H1 (cell line): Measurements from ENCODE around the gene LRRC2. TPM values are rescaled to one million over a fixed set of nuclear protein-coding genes. Genes with fewer than 3 reads are reported as not detected.

Experiments
- CTCF ChIA-PET: fragments of 300-600 bp; sonication (Branson Sonifier 250); formaldehyde crosslinking; loops from one replicate; lab custom pipeline; 2021; ENCODE audit not compliant: partially characterized antibody; lab: Charles Lee
- POLR2A ChIA-PET: fragments of 300-600 bp; sonication (Branson Sonifier 250); formaldehyde crosslinking; loops from one replicate; lab custom pipeline; 2021; ENCODE audit warnings: inconsistent platforms; ENCODE audit not compliant: partially characterized antibody; lab: Charles Lee
- DNase-seq, 2 experiments: peaks; one replicate each; pipeline versions ENCODE4 v3.0.0 to v3.0.0-alpha.2; 2010 to 2022; ENCODE audit warnings: low spot score in 2 of 2, low read depth in 1 of 2, mixed read lengths in 1 of 2
- FAIRE-seq: peaks from 2 replicates; lab custom pipeline; 2011; peaks lifted over from hg19 to GRCh38; lab: Jason Lieb, UNC
- H2AFZ ChIP-seq: 2 replicates; pipeline ENCODE4 v1.8.1; 2012; ENCODE audit warnings: low read length, inconsistent platforms
- H2AK5ac ChIP-seq: 2 replicates; pipeline ENCODE4 v1.6.1; 2013; ENCODE audit warnings: low read depth, low read length
- H2BK120ac ChIP-seq: replicated peaks from 2 replicates; pipeline ENCODE3; 2013; ENCODE audit warnings: low read depth, low read length, inconsistent platforms
- H2BK12ac ChIP-seq: 2 replicates; pipeline ENCODE4 v1.6.1; 2013; ENCODE audit warnings: low read depth, low read length
- H2BK15ac ChIP-seq: 2 replicates; pipeline ENCODE4 v1.6.1; 2013; ENCODE audit warnings: low read length
- H2BK20ac ChIP-seq: 2 replicates; pipeline ENCODE4 v1.6.1; 2013; ENCODE audit warnings: low read length
- H2BK5ac ChIP-seq: 2 replicates; pipeline ENCODE4 v1.6.1; 2013; ENCODE audit warnings: low read depth, low read length
- H3K14ac ChIP-seq: 2 replicates; pipeline ENCODE4 v1.6.1; 2013; ENCODE audit warnings: inconsistent platforms; ENCODE audit not compliant: insufficient read length
- H3K18ac ChIP-seq: 2 replicates; pipeline ENCODE4 v1.6.1; 2013; ENCODE audit warnings: low read length; ENCODE audit errors: extremely low read depth
- H3K23ac ChIP-seq: 2 replicates; pipeline ENCODE4 v1.6.1; 2013; ENCODE audit warnings: inconsistent platforms; ENCODE audit not compliant: insufficient read length
- H3K23me2 ChIP-seq: 2 replicates; pipeline ENCODE4 v1.6.1; 2013; ENCODE audit warnings: low read depth, low read length
- H3K27ac ChIP-seq: 2 replicates; pipeline ENCODE4 v1.6.1; 2011; ENCODE audit warnings: low read depth, low read length, inconsistent platforms
- H3K27me3 ChIP-seq, 4 experiments: replicated peaks in 1 of 4; 1 replicate in 1 of 4; 2 replicates in 3 of 4; pipeline versions ENCODE4 v1.6.1 to v1.8.1; 2011 to 2013; ENCODE audit warnings: low read length in 3 of 4, mild to moderate bottlenecking in 3 of 4, inconsistent platforms in 2 of 4, mixed read lengths in 2 of 4, moderate library complexity in 1 of 4; ENCODE audit not compliant: control insufficient read depth in 3 of 4, insufficient read depth in 3 of 4; ENCODE audit errors: extremely low read depth in 1 of 4
- H3K36me3 ChIP-seq, 4 experiments: 2 replicates each; pipeline versions ENCODE4 v1.6.1 to v1.8.1; 2011 to 2013; ENCODE audit warnings: mild to moderate bottlenecking in 4 of 4, low read length in 3 of 4, moderate library complexity in 2 of 4, control low read depth in 1 of 4, inconsistent platforms in 1 of 4; ENCODE audit not compliant: insufficient read depth in 4 of 4, control insufficient read depth in 2 of 4
- H3K4ac ChIP-seq: replicated peaks from 2 replicates; pipeline ENCODE3; 2013; ENCODE audit warnings: low read length, low read depth, mixed read lengths, inconsistent platforms; ENCODE audit not compliant: insufficient read length
- H3K4me1 ChIP-seq, 4 experiments: replicated peaks in 1 of 4; 1 replicate in 1 of 4; 2 replicates in 3 of 4; pipeline versions ENCODE4 v1.6.1 to v1.8.1; 2011 to 2013; ENCODE audit warnings: low read length in 3 of 4, inconsistent platforms in 2 of 4, mixed read lengths in 1 of 4; ENCODE audit not compliant: insufficient read depth in 4 of 4, control insufficient read depth in 3 of 4
- H3K4me2 ChIP-seq, 2 experiments: 2 replicates each; pipeline versions ENCODE4 v1.6.1 to v1.8.1; 2011 to 2013; ENCODE audit warnings: low read depth in 2 of 2, low read length in 2 of 2, control low read depth in 1 of 2, inconsistent platforms in 1 of 2, mild to moderate bottlenecking in 1 of 2; ENCODE audit not compliant: insufficient read depth in 1 of 2
- H3K4me3 ChIP-seq, 4 experiments: fragments of 200-600, 300-600 bp in 1 of 4; sonication (generic), shearing (Covaris generic), sonication (Bioruptor Twin) in 1 of 4; 2 replicates each; pipeline versions ENCODE4 v1.5.1 to v1.8.1; 2011 to 2016; ENCODE audit warnings: low read length in 4 of 4, low read depth in 3 of 4, control low read depth in 2 of 4, inconsistent platforms in 2 of 4, mild to moderate bottlenecking in 2 of 4, mixed read lengths in 1 of 4, moderate library complexity in 1 of 4; ENCODE audit not compliant: insufficient read depth in 2 of 4; ENCODE audit errors: extremely low read depth in 1 of 4
- H3K56ac ChIP-seq: replicated peaks from 2 replicates; pipeline ENCODE3; 2013; ENCODE audit warnings: low read depth, mild to moderate bottlenecking, mixed read lengths, low read length, inconsistent platforms; ENCODE audit not compliant: insufficient read length
- H3K79me1 ChIP-seq: 2 replicates; pipeline ENCODE4 v1.6.1; 2013; ENCODE audit warnings: low read depth, low read length, control low read depth
- H3K79me2 ChIP-seq, 2 experiments: 2 replicates each; pipeline versions ENCODE4 v1.6.1 to v1.8.1; 2012 to 2013; ENCODE audit warnings: low read length in 2 of 2, mild to moderate bottlenecking in 2 of 2, inconsistent platforms in 1 of 2; ENCODE audit not compliant: insufficient read depth in 2 of 2, control insufficient read depth in 1 of 2
- H3K9ac ChIP-seq, 4 experiments: replicated peaks in 1 of 4; 1 replicate in 1 of 4; 2 replicates in 3 of 4; pipeline versions ENCODE4 v1.6.1 to v1.8.1; 2011 to 2013; ENCODE audit warnings: low read depth in 3 of 4, low read length in 3 of 4, control low read depth in 2 of 4, mild to moderate bottlenecking in 2 of 4, moderate library complexity in 2 of 4, inconsistent platforms in 1 of 4; ENCODE audit errors: extremely low read depth in 1 of 4
- H3K9me3 ChIP-seq, 2 experiments: 2 replicates each; pipeline versions ENCODE4 v1.6.1 to v1.8.1; 2012 to 2013; ENCODE audit warnings: mild to moderate bottlenecking in 2 of 2, moderate library complexity in 2 of 2, control low read depth in 1 of 2, inconsistent platforms in 1 of 2, low read depth in 1 of 2, low read length in 1 of 2, mixed read lengths in 1 of 2; ENCODE audit not compliant: insufficient read depth in 2 of 2
- H4K20me1 ChIP-seq, 2 experiments: replicated peaks in 1 of 2; 2 replicates each; pipeline versions ENCODE3 to v1.8.1; 2011 to 2013; ENCODE audit warnings: inconsistent platforms in 2 of 2, low read length in 2 of 2, mild to moderate bottlenecking in 1 of 2; ENCODE audit not compliant: insufficient read depth in 2 of 2, control insufficient read depth in 1 of 2
- H4K5ac ChIP-seq: 2 replicates; pipeline ENCODE4 v1.6.1; 2013; ENCODE audit warnings: low read length, low read depth, mixed read lengths, inconsistent platforms; ENCODE audit not compliant: insufficient read length
- H4K8ac ChIP-seq: 2 replicates; pipeline ENCODE4 v1.8.0; 2013; ENCODE audit warnings: mild to moderate bottlenecking, moderate library complexity, low read length, inconsistent platforms; ENCODE audit not compliant: insufficient read depth; ENCODE audit errors: extremely low read depth
- H4K91ac ChIP-seq: replicated peaks from 2 replicates; pipeline ENCODE3; 2013; ENCODE audit warnings: low read length, mixed read lengths, inconsistent platforms; ENCODE audit not compliant: insufficient read length
- CTBP2 ChIP-seq: IDR thresholded peaks from 2 replicates; pipeline ENCODE4 v1.7.0; 2011; ENCODE audit warnings: borderline replicate concordance, mild to moderate bottlenecking, moderate library complexity, mixed read lengths, low read length; ENCODE audit not compliant: insufficient read depth, insufficient read length
- HDAC6 ChIP-seq: IDR thresholded peaks from one replicate; pipeline ENCODE4 v1.7.1; 2012; ENCODE audit warnings: low read depth, mild to moderate bottlenecking, inconsistent platforms, low read length, moderate library complexity
- POLR2A ChIP-seq, 2 experiments: IDR thresholded peaks; 1 replicate in 1 of 2; 2 replicates in 1 of 2; pipeline ENCODE4 v1.6.1; 2011; ENCODE audit warnings: low read depth in 2 of 2, low read length in 2 of 2, mild to moderate bottlenecking in 2 of 2; ENCODE audit errors: control extremely low read depth in 1 of 2
- RAD21 ChIP-seq, 2 experiments: IDR thresholded peaks in 1 of 2; conservative IDR thresholded peaks in 1 of 2; 2 replicates each; pipeline ENCODE4 v1.6.1; 2011; ENCODE audit warnings: low read depth in 2 of 2, low read length in 2 of 2, improper control_type of control experiment in 1 of 2, inconsistent platforms in 1 of 2, mild to moderate bottlenecking in 1 of 2, moderate library complexity in 1 of 2
- SIN3A ChIP-seq, 2 experiments: IDR thresholded peaks in 1 of 2; conservative IDR thresholded peaks in 1 of 2; 2 replicates each; pipeline ENCODE4 v1.6.1; 2011 to 2012; ENCODE audit warnings: low read length in 2 of 2, improper control_type of control experiment in 1 of 2, low read depth in 1 of 2, mild to moderate bottlenecking in 1 of 2
- SP2 ChIP-seq: IDR thresholded peaks from 2 replicates; pipeline ENCODE4 v1.6.1; 2012; ENCODE audit warnings: mild to moderate bottlenecking, low read length, inconsistent platforms
- TAF1 ChIP-seq: IDR thresholded peaks from 2 replicates; pipeline ENCODE4 v1.6.1; 2011; ENCODE audit warnings: mild to moderate bottlenecking, low read depth, low read length
- WGBS, 2 experiments: shearing (Covaris generic) in 1 of 2; methylation state at CpG; one replicate each; pipeline versions ENCODE4 v1.1.6 to v1.1.7; 2013 to 2015; ENCODE audit warnings: low lambda C conversion rate in 2 of 2, mixed read lengths in 2 of 2, inconsistent platforms in 1 of 2, low coverage in 1 of 2, missing lambda C conversion rate in 1 of 2; ENCODE audit not compliant: insufficient replicate concordance in 2 of 2, insufficient coverage in 1 of 2, insufficient read length in 1 of 2; ENCODE audit errors: extremely low coverage in 1 of 2, missing lambda C conversion rate in 1 of 2; 5-methylcytosine and 5-hydroxymethylcytosine counted together
- polyA plus RNA-seq, 7 experiments: library from polyadenylated mRNA; depleted of rRNA in 3 of 7; stranded (reverse) in 5 of 7; unstranded in 2 of 7; fragments of >200 nt in 5 of 7; fragments of 200-250 nt in 2 of 7; gene quantifications; 1 replicate in 5 of 7; 2 replicates in 1 of 7; 4 replicates in 1 of 7; pipeline versions ENCODE4 v1.2.1 to v1.2.3, GENCODE V29; 2011 to 2013; ENCODE audit warnings: missing spikeins in 2 of 7, mixed read lengths in 2 of 7
- total RNA-seq: library from RNA; stranded (reverse); fragmentation: NEBNext Ultra II Directional; extraction: Animal tissue kit (Norgen Biotek cat#: 25700); gene quantifications from 2 replicates; pipeline ENCODE4 v1.2.1, GENCODE V29; 2021
- TF ChIP-seq, protein P1 (sequence below), 3 experiments: IDR thresholded peaks; 1 replicate in 2 of 3; 2 replicates in 1 of 3; pipeline versions ENCODE4 v1.5.1 to v1.6.1; 2011; ENCODE audit warnings: low read length in 3 of 3, mild to moderate bottlenecking in 3 of 3, inconsistent platforms in 2 of 3, low read depth in 1 of 3, moderate library complexity in 1 of 3; ENCODE audit not compliant: insufficient read depth in 1 of 3; ENCODE audit errors: control extremely low read depth in 1 of 3

LRRC2 gene
- total and polyA plus RNA-seq, 2 of the 8 experiments (the other 6 are each of a cell fraction or from before 2014, with no cell fraction given), result 1.4 to 6.4 TPM

- POLR2A ChIA-PET, result no interaction called here
- Histone ChIP-seq H2BK15ac (no peak overlapping the region), H3K9me3 (no peaks in the 10 kb centered on the region), H3K4me2 (no peak overlapping the region), H2BK5ac (no peak overlapping the region), H3K27ac (no peak overlapping the region), H4K5ac (no peak overlapping the region), H3K18ac (no peak overlapping the region), H2BK120ac (no peak overlapping the region), H3K9ac (no peak overlapping the region), H3K23me2 (no peaks in the 10 kb centered on the region), H4K20me1 (no peaks in the 10 kb centered on the region), H2BK20ac (no peak overlapping the region), H3K4ac (no peak overlapping the region)
- DNase-seq, result no peak
- WGBS, 2 experiments, result 82% methylated on average over 4 of the region's 4 CpGs; no CpG with 5 or more reads in 1 of the 2 experiments
- FAIRE-seq, result no peak
- TF ChIP-seq CTBP2 (no peak), POLR2A (IDR thresholded peaks at IDR 0.05; ENCODE audit: control extremely low read depth in 1 of 2, low read depth in 2 of 2, low read length in 2 of 2) (no peak), RAD21 (IDR thresholded peaks at IDR 0.05 in 1 of 2, conservative IDR thresholded peaks at IDR 0.05 in 1 of 2; ENCODE audit: low read depth in 2 of 2, low read length in 2 of 2) (no peak), HDAC6 (no peak), SP2 (no peak), TAF1 (no peak), SIN3A (conservative IDR thresholded peaks at IDR 0.05 in 1 of 2, IDR thresholded peaks at IDR 0.05 in 1 of 2; ENCODE audit: low read depth in 1 of 2, low read length in 2 of 2) (no peak)
- TF ChIP-seq, protein P1, sequence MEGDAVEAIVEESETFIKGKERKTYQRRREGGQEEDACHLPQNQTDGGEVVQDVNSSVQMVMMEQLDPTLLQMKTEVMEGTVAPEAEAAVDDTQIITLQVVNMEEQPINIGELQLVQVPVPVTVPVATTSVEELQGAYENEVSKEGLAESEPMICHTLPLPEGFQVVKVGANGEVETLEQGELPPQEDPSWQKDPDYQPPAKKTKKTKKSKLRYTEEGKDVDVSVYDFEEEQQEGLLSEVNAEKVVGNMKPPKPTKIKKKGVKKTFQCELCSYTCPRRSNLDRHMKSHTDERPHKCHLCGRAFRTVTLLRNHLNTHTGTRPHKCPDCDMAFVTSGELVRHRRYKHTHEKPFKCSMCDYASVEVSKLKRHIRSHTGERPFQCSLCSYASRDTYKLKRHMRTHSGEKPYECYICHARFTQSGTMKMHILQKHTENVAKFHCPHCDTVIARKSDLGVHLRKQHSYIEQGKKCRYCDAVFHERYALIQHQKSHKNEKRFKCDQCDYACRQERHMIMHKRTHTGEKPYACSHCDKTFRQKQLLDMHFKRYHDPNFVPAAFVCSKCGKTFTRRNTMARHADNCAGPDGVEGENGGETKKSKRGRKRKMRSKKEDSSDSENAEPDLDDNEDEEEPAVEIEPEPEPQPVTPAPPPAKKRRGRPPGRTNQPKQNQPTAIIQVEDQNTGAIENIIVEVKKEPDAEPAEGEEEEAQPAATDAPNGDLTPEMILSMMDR (IDR thresholded peaks at IDR 0.05; ENCODE audit: control extremely low read depth in 1 of 3, insufficient read depth in 1 of 3, low read depth in 1 of 3, low read length in 3 of 3), result no peak
- TF ChIP-seq, all 59 proteins: peak for 0
- Histone ChIP-seq H2AFZ (no peak overlapping the region), H3K4me3 (no peak overlapping the region), H2AK5ac (no peak overlapping the region), H3K79me2 (no peaks in the 10 kb centered on the region), H3K14ac (no peak overlapping the region), H4K8ac (no peak overlapping the region; the same call in 1 of the 2 replicates), H2BK12ac (no peak overlapping the region), H3K79me1 (no peaks in the 10 kb centered on the region), H3K27me3 (peaks cover 0 to 4% (median 0%) of the 10 kb centered on the region in 4 experiments; a peak in 2 of 7 replicates), H3K23ac (no peak overlapping the region), H3K36me3 (no peaks in the 10 kb centered on the region), H3K56ac (no peak overlapping the region), H3K4me1 (peaks cover 5 to 18% (median 7%) of the 10 kb centered on the region in 4 experiments), H4K91ac (no peak overlapping the region)
- CTCF ChIA-PET, result interaction anchor here (0.7 to 7.9 kb wide), 6 partner anchors 8 to 127 kb away, joined by 3 to 63 read pairs (median 4); partner anchors contain the start of gene FAM240A
These were observed 64.4 kb downstream of the LRRC2 start for GRCh38 chr3:46501702-46502101.
